HG02943 (cell line): ENCODE results near the gene SHANK1.

Experiments
- ATAC-seq: cut with Tn5 transposase; IDR thresholded peaks from one replicate; pipeline ENCODE4 v1.9.1; 2021; ENCODE audit warnings: mild to moderate bottlenecking, low read depth, moderate library complexity; ENCODE audit not compliant: unreplicated experiment

Gene SHANK1

DNA sequence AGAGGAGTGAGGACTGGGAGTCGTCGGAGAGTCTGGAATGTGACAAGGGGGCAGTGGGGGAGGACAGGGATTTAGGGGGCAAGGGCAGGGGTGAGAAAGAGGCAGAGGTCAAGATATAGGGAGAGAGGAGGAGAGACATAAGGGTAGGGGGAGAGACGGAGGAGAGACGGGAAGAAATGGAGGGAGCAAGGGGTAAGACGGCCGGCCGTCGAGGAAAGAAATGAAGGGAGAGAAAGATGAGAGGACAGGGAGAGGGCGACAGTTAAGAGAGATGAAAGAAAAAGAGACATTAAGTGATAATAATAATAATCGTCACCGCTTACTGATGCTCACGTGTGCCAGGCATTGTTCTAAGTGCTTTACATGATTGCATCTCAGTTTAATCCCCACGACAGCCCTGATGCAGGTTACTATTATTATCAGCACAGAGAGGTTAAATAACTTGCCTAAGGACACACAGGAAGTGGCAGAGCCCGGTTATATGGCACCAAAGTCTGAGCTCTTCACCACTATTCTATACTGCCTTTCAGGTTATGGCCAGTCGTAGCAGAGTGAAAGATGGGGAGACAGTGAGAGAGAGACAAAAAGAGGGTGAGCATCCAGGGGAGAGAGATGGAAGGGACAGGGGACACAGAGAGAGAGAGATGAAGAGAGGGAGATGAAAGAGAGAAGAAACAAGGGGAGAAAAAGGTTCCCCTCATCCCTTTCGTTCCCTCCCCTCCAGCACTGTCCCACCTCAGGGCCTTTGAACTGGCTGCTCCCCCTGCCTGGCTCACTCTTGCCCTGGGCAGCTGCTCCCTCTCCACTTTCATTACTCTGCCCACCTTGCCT lies 56.7 kb downstream of the SHANK1 start:
- ATAC-seq = no peak

DNA sequence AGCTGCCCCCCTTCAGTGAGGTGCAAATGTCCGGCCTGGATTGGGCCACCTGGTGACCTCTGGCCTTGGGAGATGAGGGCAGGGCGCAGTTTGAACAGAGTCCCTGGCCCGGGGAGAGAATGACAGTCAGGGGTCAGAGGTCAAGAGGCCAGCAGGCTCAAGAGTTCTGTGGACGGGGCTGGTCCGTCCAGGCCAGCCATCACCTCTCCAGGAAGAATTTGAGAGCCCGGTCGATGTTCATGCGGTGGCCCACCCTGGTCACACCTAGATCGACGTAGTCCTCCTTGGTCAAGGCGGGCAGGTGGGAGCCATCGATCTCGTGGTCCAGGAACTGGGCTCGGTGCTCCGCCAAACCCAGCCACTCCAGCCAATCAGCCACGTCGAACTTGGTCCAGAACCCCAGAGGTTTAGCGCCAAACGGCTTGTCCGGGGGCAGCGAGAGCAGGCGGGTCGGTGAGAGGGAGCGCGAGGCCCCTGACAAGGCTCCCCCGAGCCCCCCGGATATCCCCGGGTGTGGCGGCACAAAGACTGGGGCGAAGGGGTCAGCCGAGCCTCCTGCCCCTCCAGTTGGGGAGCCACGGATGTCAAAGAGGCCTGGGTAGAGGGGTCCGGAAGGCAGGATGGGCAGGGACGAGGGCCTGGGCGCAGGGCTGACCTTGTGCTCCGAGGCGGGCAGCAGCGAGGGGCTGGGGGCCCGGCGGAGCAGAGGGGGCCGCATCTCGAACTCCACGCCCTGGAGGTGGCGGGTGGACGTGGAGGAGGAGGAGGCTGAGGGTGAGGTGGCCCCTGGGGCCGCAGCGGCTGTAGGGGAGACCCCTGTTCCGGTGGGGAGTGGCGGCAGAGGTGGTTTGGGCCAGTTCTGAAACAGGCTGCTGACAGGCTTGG lies 57.6 kb downstream of the SHANK1 start:
- ATAC-seq = no peak

- ATAC-seq = no peak
Measured at GRCh38 chr19:50661023-50661422, 58.6 kb downstream of the SHANK1 start.

DNA sequence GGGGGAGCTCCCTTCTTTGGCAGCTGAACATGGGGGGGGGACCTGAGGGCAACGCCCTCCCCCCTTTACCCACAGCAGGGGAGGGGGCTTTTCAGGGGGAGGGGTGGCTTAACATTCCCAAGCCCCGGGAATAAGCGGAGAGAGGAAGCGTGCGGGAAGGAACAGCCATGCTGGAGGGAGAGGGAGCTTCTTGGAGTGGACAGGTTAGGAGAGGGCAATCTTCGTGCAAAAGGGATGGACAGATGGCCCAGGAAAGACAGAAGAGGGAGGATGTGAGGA lies 59.6 kb downstream of the SHANK1 start:
- ATAC-seq = no peak

DNA sequence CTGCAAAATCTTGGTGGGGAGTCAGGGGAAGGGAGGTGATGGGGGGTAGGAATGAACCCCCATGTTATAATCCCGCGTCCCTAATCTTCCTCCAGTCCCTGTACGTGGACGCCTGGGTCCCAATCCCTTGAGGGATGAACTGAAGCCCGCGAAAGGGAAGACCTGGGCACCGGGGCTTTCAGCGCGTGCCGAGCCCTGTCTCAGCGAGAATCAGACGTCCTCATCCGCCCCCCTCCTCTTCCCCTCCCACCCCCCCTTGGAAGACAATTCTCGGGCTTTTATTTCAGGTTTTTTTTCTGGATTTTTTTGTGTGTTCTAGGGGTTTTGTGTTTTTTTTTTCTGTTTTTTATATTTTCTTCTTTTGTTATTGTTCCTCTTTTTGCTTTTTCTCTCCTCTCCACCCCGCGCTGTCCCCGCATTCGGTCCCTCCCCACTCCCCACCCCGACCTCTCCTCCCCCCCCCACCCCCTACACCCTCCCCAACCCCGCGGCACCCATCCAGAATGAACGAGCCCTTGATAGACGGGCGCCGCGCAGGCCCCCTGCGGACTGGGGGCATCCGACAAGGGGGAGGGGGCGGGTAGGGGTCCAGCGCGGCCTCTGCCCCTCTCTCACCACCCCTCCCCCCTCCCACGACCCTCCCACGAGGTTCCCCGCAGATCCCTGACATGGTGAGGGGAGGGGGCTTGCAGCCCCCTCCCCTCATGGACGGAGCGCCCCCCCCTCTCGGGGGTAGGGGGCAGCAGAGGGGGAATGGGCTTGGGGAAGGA lies 60.1 kb downstream of the SHANK1 start:
- ATAC-seq = no peak

GRCh38 chr19:50658441-50659317 lies 60.9 kb downstream of the SHANK1 start:
- ATAC-seq = no peak

DNA sequence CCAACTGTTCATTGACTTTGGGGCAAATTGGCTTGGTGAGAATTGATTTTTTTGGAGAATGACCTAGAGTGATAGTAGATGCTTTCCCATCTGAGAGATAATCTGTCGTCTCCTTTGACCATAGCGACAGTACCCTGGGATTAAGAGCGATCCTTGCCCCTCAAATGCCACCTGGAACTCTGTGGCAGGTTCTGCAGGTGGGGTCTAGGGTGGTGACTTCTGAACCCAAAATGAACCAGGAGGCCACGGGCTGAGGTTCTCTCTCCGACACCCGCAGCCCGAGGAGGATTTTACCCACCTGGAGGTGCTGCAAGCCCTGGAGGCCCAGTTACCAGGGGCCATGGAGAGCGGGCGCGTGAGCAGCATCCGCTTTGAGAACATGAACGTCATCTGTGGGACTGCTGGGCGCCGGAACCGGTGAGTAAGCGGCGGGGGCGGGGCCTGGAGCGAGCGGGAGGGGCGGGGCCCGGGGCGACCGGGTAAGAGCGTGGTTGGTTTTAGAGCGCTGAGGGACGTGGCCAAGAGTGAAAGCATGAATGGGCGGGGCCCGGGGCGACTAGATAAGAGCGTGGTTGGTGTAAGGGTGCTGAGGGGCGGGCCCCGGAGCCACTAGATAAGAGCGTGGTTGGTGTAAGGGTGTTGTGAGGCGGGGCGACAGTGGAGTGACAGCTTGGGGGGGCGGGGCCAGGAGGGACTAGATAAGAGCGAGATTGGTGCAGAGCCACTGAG lies 61.7 kb downstream of the SHANK1 start:
- ATAC-seq = peak; percentile 55

- no peak for ATAC-seq
Measured at GRCh38 chr19:50657222-50657669, 62.4 kb downstream of the SHANK1 start.

DNA sequence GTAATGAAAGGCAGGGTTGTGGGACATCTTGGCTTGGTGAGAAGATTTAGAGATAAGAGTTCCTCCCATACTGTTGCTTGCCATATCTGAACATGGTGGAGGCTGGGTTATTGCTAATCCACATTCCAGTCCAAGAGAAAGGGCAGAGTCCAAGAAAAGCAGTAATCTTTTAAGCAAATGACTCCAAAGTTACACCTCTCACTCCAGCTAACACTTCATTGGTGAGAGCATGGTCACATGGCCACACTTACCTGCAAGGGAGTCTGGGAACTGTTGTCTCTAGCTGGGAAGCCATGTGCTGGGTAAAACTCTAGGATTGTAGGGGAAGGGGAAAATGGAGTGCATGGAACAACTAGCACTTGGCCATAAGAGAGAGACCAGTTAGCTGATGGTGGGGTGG lies 64.7 kb downstream of the SHANK1 start:
- no peak for ATAC-seq

DNA sequence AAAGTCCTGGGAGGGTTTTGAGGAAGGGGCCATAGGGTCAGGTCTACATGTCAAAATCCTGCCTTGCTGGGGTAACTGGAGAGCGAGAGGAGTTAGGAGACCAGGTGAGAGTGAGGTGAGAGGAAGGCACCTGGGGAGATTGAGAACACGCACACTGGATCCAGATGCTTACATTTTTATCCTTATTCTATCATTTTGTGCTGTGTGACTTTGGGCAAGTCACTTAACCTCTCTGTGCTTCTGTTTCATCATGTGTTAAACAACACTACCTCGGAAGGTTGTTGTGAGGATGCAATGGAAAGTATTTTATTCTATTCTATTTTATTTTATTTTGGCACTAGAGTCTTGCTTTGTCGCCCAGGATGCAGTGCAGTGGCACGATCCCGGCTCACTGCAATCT lies 66.9 kb downstream of the SHANK1 start:
- ATAC-seq = no peak

DNA sequence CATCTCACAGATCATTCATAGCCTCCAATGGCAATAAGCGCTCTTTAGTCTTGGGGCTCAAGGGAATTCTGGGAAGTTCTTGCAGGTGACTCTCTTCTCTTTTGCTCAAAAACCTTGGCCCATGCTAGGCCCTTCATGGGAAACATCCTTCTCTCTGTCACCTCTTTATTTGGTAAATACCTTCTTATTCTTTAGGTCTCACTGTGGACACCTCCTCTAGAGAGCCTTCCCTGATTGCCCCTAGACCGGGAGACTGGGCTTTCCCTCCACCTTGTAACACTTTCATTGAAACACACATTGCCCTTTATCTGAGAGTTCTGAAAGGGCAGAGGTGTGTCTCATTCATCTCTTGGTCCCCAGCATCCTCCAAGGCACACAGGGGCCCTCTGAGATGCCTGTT lies 68.4 kb downstream of the SHANK1 start:
- no peak for ATAC-seq

GRCh38 chr19:50649433-50650391 lies 69.9 kb downstream of the SHANK1 start, which contains the start of gene C19orf81:
C19orf81 (plus strand) TSS chr19:50649445; CDS start chr19:50649445, 0 bp downstream.
- ATAC-seq = no peak

DNA sequence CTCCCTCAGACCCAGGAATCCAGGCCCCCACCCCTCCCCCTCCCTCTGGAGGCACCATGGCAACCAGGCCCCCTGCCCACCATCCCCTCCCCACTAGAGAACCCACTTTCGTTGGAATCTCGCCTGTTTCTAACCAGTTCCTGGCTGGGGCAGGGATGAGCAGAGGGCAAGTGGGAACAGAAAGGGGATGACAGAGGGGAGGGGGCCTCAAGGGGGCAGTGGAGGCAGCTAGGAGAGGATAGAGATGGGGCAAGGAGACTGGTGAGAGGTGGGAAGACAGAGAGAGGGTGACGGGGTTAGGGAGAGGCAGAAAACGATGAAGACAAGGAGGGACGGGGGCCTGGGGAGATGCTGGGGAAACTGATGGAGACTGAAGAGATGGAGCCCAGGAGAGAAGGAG lies 70.9 kb downstream of the SHANK1 start:
- no peak for ATAC-seq

DNA sequence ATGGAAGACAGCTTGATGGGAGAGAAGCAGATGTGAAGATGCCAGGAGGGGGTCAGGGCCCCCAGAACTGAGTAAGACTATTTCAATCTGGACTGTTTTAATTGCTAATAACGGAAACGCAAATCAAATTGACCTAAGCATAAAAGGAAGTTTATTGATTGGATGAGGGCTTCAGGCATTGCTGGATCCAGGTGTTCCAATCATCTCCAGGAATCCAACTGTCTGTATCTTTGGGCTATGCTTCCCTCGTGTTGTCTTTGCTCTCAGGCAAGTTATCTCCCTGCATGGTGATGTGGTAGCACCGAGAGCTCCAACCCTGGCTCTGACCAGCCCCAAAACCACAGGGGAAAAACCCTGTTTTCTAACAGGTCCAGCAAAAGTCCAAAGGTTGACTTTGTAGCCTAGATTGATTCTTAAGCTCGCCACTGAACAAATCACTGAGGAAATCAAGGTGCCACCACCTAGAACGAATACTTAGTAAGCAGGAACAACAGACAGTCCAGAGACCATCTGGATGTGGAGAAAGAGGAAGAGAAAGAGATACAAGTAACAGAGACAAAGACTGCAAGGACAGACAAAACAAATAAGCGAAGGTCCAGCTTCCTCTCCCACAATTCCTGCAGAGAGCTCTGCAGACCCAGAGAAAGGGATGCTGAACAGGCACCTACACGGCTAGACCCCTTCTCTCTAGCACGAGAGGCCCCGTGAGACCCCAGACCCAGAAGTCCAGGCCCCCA lies 71.6 kb downstream of the SHANK1 start:
- ATAC-seq = no peak

- no peak for ATAC-seq
Measured at GRCh38 chr19:50646074-50646807, 73.4 kb downstream of the SHANK1 start.

DNA sequence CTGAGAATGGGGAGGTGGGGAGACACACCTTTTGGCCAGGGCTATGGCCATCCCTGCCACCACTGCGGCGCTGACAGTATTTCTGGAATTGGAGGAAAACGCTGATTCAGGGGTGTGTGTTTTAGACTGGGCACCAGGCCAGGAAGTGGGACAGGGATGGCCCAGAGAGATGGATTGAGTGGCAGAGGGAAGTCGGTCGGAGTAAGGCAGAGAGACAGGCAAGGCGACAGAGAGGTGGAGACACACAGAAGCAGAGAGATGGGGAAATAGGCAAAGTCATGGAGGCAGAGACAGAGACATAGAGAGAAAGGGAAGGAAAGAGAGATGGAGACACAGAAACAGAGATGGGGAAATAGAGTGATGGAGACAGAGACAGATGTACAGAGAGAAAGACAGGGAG lies 74.5 kb downstream of the SHANK1 start:
- ATAC-seq = no peak
